ENCODE results near the gene PLCB1.

Gene PLCB1

DNA sequence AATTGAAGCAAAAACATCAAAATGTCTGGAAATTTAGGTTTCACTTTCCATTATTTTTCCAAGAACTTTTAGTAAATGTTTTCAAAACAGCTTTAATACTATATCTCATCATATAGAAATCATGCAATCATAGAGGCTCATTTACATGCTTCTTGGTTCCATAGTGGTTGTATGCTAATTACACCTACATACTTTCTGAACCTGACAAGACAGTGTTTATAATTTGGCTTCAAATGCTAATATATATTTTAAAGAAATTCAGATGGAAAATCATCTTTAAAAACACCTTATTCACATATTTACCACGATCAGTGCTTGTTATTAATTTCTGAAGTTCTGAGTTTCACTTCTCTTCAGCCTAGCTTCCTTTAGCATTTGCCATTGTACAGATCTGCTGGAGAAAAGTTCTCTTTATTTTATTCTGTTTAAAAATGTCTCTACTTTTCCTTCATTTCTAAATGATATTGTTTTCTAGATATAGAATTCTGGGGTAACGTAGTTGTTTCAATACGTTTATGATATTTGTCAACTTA lies 89.9 kb downstream of the PLCB1 start:
- Histone ChIP-seq H3K9me2 (ENCODE audit: low read depth, low read length) (no peaks in the 10 kb centered on the region), H3K9me3 (ENCODE audit: low read length) (no peaks in the 10 kb centered on the region; the same call in 1 of the 2 replicates), H3K36me3 (ENCODE audit: insufficient read depth, low read length) (no peaks in the 10 kb centered on the region), H3K4me1 (ENCODE audit: insufficient read depth, low read length, severe bottlenecking) (no peaks in the 10 kb centered on the region), H3K27me3 (ENCODE audit: insufficient read depth, low read length) (no peaks in the 10 kb centered on the region), H3F3A (ENCODE audit: insufficient read depth, low read length) (no peaks in the 10 kb centered on the region), H3K27ac (ENCODE audit: low read depth, low read length, poor library complexity, severe bottlenecking) (no peak overlapping the region), H3K9ac (ENCODE audit: low read length) (no peak overlapping the region), H2AFZ (ENCODE audit: low read length) (no peak overlapping the region), H3K4me2 (ENCODE audit: low read length) (no peak overlapping the region), H3K4me3 (ENCODE audit: low read depth, low read length, poor library complexity, severe bottlenecking) (no peak overlapping the region), H4K20me1 (ENCODE audit: insufficient read depth, low read length) (no peaks in the 10 kb centered on the region), H3K79me2 (ENCODE audit: insufficient read depth, low read length) (no peaks in the 10 kb centered on the region)
- TF ChIP-seq EZH2 (IDR thresholded peaks at IDR 0.05; ENCODE audit: borderline replicate concordance, low read length): no peak
- TF ChIP-seq, protein P1, sequence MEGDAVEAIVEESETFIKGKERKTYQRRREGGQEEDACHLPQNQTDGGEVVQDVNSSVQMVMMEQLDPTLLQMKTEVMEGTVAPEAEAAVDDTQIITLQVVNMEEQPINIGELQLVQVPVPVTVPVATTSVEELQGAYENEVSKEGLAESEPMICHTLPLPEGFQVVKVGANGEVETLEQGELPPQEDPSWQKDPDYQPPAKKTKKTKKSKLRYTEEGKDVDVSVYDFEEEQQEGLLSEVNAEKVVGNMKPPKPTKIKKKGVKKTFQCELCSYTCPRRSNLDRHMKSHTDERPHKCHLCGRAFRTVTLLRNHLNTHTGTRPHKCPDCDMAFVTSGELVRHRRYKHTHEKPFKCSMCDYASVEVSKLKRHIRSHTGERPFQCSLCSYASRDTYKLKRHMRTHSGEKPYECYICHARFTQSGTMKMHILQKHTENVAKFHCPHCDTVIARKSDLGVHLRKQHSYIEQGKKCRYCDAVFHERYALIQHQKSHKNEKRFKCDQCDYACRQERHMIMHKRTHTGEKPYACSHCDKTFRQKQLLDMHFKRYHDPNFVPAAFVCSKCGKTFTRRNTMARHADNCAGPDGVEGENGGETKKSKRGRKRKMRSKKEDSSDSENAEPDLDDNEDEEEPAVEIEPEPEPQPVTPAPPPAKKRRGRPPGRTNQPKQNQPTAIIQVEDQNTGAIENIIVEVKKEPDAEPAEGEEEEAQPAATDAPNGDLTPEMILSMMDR (IDR thresholded peaks at IDR 0.05; ENCODE audit: low read length): no peak

DNA sequence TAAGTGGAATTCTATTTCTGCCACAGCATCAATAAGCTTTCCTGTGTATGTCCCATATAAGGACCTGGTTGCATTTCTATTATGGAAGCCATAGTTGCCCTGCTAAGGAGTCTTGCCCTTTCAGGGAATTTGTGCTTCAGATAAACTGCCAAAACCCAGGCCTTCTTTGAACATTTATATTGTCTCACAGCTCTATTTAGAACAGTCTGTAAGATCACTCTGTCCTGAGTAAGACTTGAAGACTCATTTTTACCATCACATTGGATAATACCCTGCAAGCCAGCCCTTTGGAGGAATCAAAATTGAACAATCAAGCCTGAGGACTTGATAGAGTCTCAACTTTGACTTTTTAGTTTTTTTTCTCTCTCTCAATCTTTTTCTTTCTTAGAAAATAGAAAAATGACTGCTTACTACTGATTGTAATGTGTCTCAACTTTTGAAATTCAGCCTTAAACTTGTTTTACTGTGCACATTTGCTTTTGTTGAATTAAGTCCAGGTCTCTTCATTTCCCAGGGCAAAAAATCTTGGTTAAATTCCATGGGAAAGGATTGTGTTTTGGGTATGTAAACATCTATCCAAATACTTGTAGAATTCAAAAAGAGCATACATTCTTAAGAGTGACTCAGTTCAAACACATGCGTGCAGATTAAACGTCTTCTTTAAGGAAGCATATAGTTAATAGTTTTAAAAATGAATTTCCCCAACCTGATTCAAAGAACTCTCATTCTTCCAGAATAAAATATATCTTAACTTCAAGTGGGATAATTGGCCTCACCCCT lies 91.2 kb downstream of the PLCB1 start:
- no peaks in the 10 kb centered on the region for H3K27me3 ChIP-seq (ENCODE audit: insufficient read depth, low read length)
- no peaks in the 10 kb centered on the region for H3K9me2 ChIP-seq (ENCODE audit: low read depth, low read length)
- no peak overlapping the region for H3K4me2 ChIP-seq (ENCODE audit: low read length)
- H2AFZ ChIP-seq (ENCODE audit: low read length): no peak overlapping the region
- H3K79me2 ChIP-seq (ENCODE audit: insufficient read depth, low read length): no peaks in the 10 kb centered on the region
- no peak overlapping the region for H3K27ac ChIP-seq (ENCODE audit: low read depth, low read length, poor library complexity, severe bottlenecking)
- H3F3A ChIP-seq (ENCODE audit: insufficient read depth, low read length): no peaks in the 10 kb centered on the region
- no peaks in the 10 kb centered on the region; the same call in 1 of the 2 replicates for H3K9me3 ChIP-seq (ENCODE audit: low read length)
- no peaks in the 10 kb centered on the region for H4K20me1 ChIP-seq (ENCODE audit: insufficient read depth, low read length)
- TF ChIP-seq EZH2 (IDR thresholded peaks at IDR 0.05; ENCODE audit: borderline replicate concordance, low read length): no peak
- TF ChIP-seq, protein P1 (IDR thresholded peaks at IDR 0.05; ENCODE audit: low read length): no peak
- peaks cover 2% of the 10 kb centered on the region for H3K4me1 ChIP-seq (ENCODE audit: insufficient read depth, low read length, severe bottlenecking)
- H3K4me3 ChIP-seq (ENCODE audit: low read depth, low read length, poor library complexity, severe bottlenecking): no peak overlapping the region
- H3K36me3 ChIP-seq (ENCODE audit: insufficient read depth, low read length): no peaks in the 10 kb centered on the region
- no peak overlapping the region for H3K9ac ChIP-seq (ENCODE audit: low read length)

DNA sequence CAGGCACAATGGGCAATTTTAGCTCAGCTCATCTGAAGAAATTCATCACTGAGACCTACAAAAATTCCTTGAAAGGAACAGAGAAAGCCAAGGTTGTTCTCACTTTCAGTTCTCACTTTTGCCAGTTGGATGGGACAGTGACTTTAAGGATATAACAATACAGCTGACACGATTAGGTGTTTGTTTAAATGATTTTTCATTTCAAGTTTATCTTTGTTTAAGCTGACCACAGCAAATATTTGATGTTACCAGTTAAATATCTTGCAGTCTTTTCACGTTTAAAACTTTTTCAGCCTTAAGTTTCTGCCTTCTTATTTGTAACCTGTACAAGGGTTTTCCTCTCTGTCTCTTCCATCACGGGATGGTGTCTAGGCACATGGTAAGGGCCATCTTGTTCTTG lies 93.6 kb downstream of the PLCB1 start:
- no peak for TF ChIP-seq EZH2 (IDR thresholded peaks at IDR 0.05; ENCODE audit: borderline replicate concordance, low read length)
- TF ChIP-seq, protein P1 (IDR thresholded peaks at IDR 0.05; ENCODE audit: low read length): no peak
- H3K36me3 ChIP-seq (ENCODE audit: insufficient read depth, low read length): no peaks in the 10 kb centered on the region
- H3K27ac ChIP-seq (ENCODE audit: low read depth, low read length, poor library complexity, severe bottlenecking): no peak overlapping the region

More for the DNA sequence above, 93.6 kb downstream of the PLCB1 start:
- Histone ChIP-seq H3K79me2 (ENCODE audit: insufficient read depth, low read length) (no peaks in the 10 kb centered on the region), H3K27me3 (ENCODE audit: insufficient read depth, low read length) (no peaks in the 10 kb centered on the region), H3K9ac (ENCODE audit: low read length) (no peak overlapping the region), H3K4me3 (ENCODE audit: low read depth, low read length, poor library complexity, severe bottlenecking) (no peak overlapping the region), H3F3A (ENCODE audit: insufficient read depth, low read length) (no peaks in the 10 kb centered on the region), H3K9me3 (ENCODE audit: low read length) (no peaks in the 10 kb centered on the region; the same call in 1 of the 2 replicates), H3K9me2 (ENCODE audit: low read depth, low read length) (no peaks in the 10 kb centered on the region), H2AFZ (ENCODE audit: low read length) (no peak overlapping the region), H4K20me1 (ENCODE audit: insufficient read depth, low read length) (no peaks in the 10 kb centered on the region), H3K4me2 (ENCODE audit: low read length) (no peak overlapping the region), H3K4me1 (ENCODE audit: insufficient read depth, low read length, severe bottlenecking) (peaks cover 10% of the 10 kb centered on the region)
